ENCODE results near the gene ETV7.

The ETV7 gene

GRCh38 chr6:36378243-36378920, 9.1 kb downstream of the ETV7 start:
- H3K9me2 ChIP-seq (replicated peaks; ENCODE audit: low read depth, low read length) = no peaks in the 10 kb centered on the region
- H4K20me1 ChIP-seq (ENCODE audit: insufficient read depth, low read length, poor library complexity, severe bottlenecking) = no peaks in the 10 kb centered on the region
- H3K9ac ChIP-seq (ENCODE audit: low read depth, low read length, poor library complexity, severe bottlenecking) = no peak overlapping the region
- H3K4me1 ChIP-seq (ENCODE audit: insufficient read depth, low read length, poor library complexity, severe bottlenecking) = no peaks in the 10 kb centered on the region
- no peaks in the 10 kb centered on the region for H3K9me3 ChIP-seq (ENCODE audit: insufficient read depth, low read depth, low read length)
- no peaks in the 10 kb centered on the region for H3F3A ChIP-seq (ENCODE audit: low read depth)
- H3K79me2 ChIP-seq (ENCODE audit: insufficient read depth, low read length) = no peaks in the 10 kb centered on the region
- no peaks in the 10 kb centered on the region for H3K27me3 ChIP-seq (ENCODE audit: insufficient read depth, low read length, poor library complexity, severe bottlenecking)
- H3K4me3 ChIP-seq (ENCODE audit: low read length, poor library complexity, severe bottlenecking) = no peak overlapping the region
- H2AFZ ChIP-seq (ENCODE audit: low read length) = no peak overlapping the region
- no peaks in the 10 kb centered on the region for H3K36me3 ChIP-seq (ENCODE audit: insufficient read depth, low read length)
- no peak for TF ChIP-seq EZH2phosphoT487 (IDR thresholded peaks at IDR 0.05; ENCODE audit: borderline replicate concordance)
- TF ChIP-seq CTCF (conservative IDR thresholded peaks at IDR 0.05; ENCODE audit: low read length) = no peak
- H3K4me2 ChIP-seq (ENCODE audit: low read depth, low read length, poor library complexity, severe bottlenecking) = no peak overlapping the region

DNA sequence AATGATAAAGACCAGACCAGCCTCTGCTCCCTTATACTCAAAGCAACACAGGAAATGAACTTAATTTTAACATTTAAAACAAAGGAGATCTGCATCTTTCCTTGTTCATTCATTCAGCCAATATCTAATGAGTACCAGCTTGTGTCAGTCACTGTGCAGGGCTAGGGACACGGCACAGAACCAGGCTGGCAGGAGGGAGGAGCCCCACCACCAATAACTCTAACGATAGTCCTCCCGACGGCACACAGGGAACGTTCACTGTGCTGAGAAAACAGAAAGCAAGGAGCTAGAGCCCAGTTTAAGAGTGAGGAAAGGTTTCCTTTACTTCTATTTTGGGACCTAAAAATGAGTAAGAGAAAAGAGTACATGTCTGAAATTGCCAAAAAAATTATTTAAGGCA, 9.9 kb downstream of the ETV7 start:
- TF ChIP-seq EZH2phosphoT487 (IDR thresholded peaks at IDR 0.05; ENCODE audit: borderline replicate concordance) (no peak), CTCF (conservative IDR thresholded peaks at IDR 0.05; ENCODE audit: low read length) (no peak)
- no peaks in the 10 kb centered on the region for H3K36me3 ChIP-seq (ENCODE audit: insufficient read depth, low read length)

GRCh38 chr6:36376742-36377141, 10.7 kb downstream of the ETV7 start:
- TF ChIP-seq CTCF (conservative IDR thresholded peaks at IDR 0.05; ENCODE audit: low read length) = no peak
- no peak for TF ChIP-seq EZH2phosphoT487 (IDR thresholded peaks at IDR 0.05; ENCODE audit: borderline replicate concordance)
- no peaks in the 10 kb centered on the region for H3K9me2 ChIP-seq (replicated peaks; ENCODE audit: low read depth, low read length)
- no peak overlapping the region for H3K4me3 ChIP-seq (ENCODE audit: low read length, poor library complexity, severe bottlenecking)
- no peaks in the 10 kb centered on the region for H3K9me3 ChIP-seq (ENCODE audit: insufficient read depth, low read depth, low read length)
- H3K79me2 ChIP-seq (ENCODE audit: insufficient read depth, low read length) = no peaks in the 10 kb centered on the region
- no peaks in the 10 kb centered on the region for H3K4me1 ChIP-seq (ENCODE audit: insufficient read depth, low read length, poor library complexity, severe bottlenecking)
- H4K20me1 ChIP-seq (ENCODE audit: insufficient read depth, low read length, poor library complexity, severe bottlenecking) = no peaks in the 10 kb centered on the region
- no peaks in the 10 kb centered on the region for H3K36me3 ChIP-seq (ENCODE audit: insufficient read depth, low read length)
- no peaks in the 10 kb centered on the region for H3F3A ChIP-seq (ENCODE audit: low read depth)
- H2AFZ ChIP-seq (ENCODE audit: low read length) = no peak overlapping the region
- no peak overlapping the region for H3K9ac ChIP-seq (ENCODE audit: low read depth, low read length, poor library complexity, severe bottlenecking)
- H3K4me2 ChIP-seq (ENCODE audit: low read depth, low read length, poor library complexity, severe bottlenecking) = no peak overlapping the region
- H3K27me3 ChIP-seq (ENCODE audit: insufficient read depth, low read length, poor library complexity, severe bottlenecking) = no peaks in the 10 kb centered on the region

More for the DNA sequence above, 9.9 kb downstream of the ETV7 start:
- Histone ChIP-seq H3F3A (ENCODE audit: low read depth) (no peaks in the 10 kb centered on the region), H2AFZ (ENCODE audit: low read length) (no peak overlapping the region), H4K20me1 (ENCODE audit: insufficient read depth, low read length, poor library complexity, severe bottlenecking) (no peaks in the 10 kb centered on the region), H3K9me3 (ENCODE audit: insufficient read depth, low read depth, low read length) (no peaks in the 10 kb centered on the region), H3K4me2 (ENCODE audit: low read depth, low read length, poor library complexity, severe bottlenecking) (no peak overlapping the region), H3K9ac (ENCODE audit: low read depth, low read length, poor library complexity, severe bottlenecking) (no peak overlapping the region), H3K4me1 (ENCODE audit: insufficient read depth, low read length, poor library complexity, severe bottlenecking) (no peaks in the 10 kb centered on the region), H3K9me2 (replicated peaks; ENCODE audit: low read depth, low read length) (no peaks in the 10 kb centered on the region), H3K27me3 (ENCODE audit: insufficient read depth, low read length, poor library complexity, severe bottlenecking) (no peaks in the 10 kb centered on the region), H3K79me2 (ENCODE audit: insufficient read depth, low read length) (no peaks in the 10 kb centered on the region), H3K4me3 (ENCODE audit: low read length, poor library complexity, severe bottlenecking) (no peak overlapping the region)

All from Loucy (cell line).